Kidney (tissue), 14 donors: ENCODE measurements around the gene NPRL2. TPM values are rescaled to one million over a fixed set of nuclear protein-coding genes. Genes with fewer than 3 reads are reported as not detected.

Experiments used
- DNase-seq, 5 donors: peaks; one replicate each; pipeline ENCODE4 v3.0.0-alpha.2; 2013 to 2020
- FAIRE-seq: peaks from 2 replicates; lab custom pipeline; 2012; peaks lifted over from hg19 to GRCh38; lab: Jason Lieb, UNC
- H3K27ac ChIP-seq, 2 donors: one replicate each; pipeline ENCODE4 v1.7.0; 2013; ENCODE audit warnings: low read depth in 2 of 2, low read length in 2 of 2, inconsistent platforms in 1 of 2
- H3K27me3 ChIP-seq: one replicate; pipeline ENCODE4 v1.7.1; 2013; ENCODE audit warnings: low read length, inconsistent platforms; ENCODE audit not compliant: control insufficient read depth, insufficient read depth
- H3K36me3 ChIP-seq, 3 donors: one replicate each; pipeline versions ENCODE4 v1.7.0 to v1.7.1; 2013; ENCODE audit warnings: low read length in 3 of 3, control low read depth in 1 of 3, inconsistent platforms in 1 of 3; ENCODE audit not compliant: insufficient read depth in 3 of 3, control insufficient read depth in 2 of 3
- H3K4me1 ChIP-seq, 3 donors: one replicate each; pipeline versions ENCODE4 v1.7.0 to v1.7.1; 2013; ENCODE audit warnings: low read length in 3 of 3, inconsistent platforms in 1 of 3, low read depth in 1 of 3; ENCODE audit not compliant: control insufficient read depth in 2 of 3, insufficient read depth in 2 of 3
- H3K4me3 ChIP-seq, 3 donors: one replicate each; pipeline versions ENCODE4 v1.7.0 to v1.8.1; 2013; ENCODE audit warnings: low read length in 3 of 3, control low read depth in 1 of 3, inconsistent platforms in 1 of 3
- H3K9ac ChIP-seq, 3 donors: one replicate each; pipeline versions ENCODE4 v1.7.0 to v1.7.1; 2013; ENCODE audit warnings: low read length in 3 of 3, control low read depth in 1 of 3, inconsistent platforms in 1 of 3
- H3K9me3 ChIP-seq, 3 donors: one replicate each; pipeline versions ENCODE4 v1.7.0 to v1.7.1; 2013; ENCODE audit warnings: low read length in 3 of 3, control low read depth in 1 of 3, inconsistent platforms in 1 of 3; ENCODE audit not compliant: control insufficient read depth in 2 of 3, insufficient read depth in 1 of 3
- intact Hi-C: fragments of 100-400 bp; cut with DNase I; formaldehyde crosslinking; loops from one replicate; pipeline ENCODE4 v1.11.1; 2022
- polyA plus RNA-seq: library from polyadenylated mRNA; stranded (reverse); fragments of 350-450 nt; fragmentation: Illumina TruSeq; extraction: RNeasy Lipid Tissue Mini Kit (QIAGEN cat#74804); gene quantifications from one replicate; pipeline ENCODE4 v1.2.3, GENCODE V29; 2014; ENCODE audit warnings: low read depth, low replicate concordance; ENCODE audit not compliant: insufficient read depth
- total RNA-seq: library from RNA; stranded (reverse); fragmentation: NEBNext Ultra II Directional; extraction: Animal tissue kit (Norgen Biotek cat#: 25700); gene quantifications from one replicate; pipeline ENCODE4 v1.2.1, GENCODE V29; 2021
- TF ChIP-seq, protein P1 (sequence below): IDR thresholded peaks from 3 replicates; pipeline ENCODE4 v1.5.1; 2012; ENCODE audit warnings: mild to moderate bottlenecking, moderate library complexity, borderline replicate concordance; ENCODE audit not compliant: insufficient read depth; ENCODE audit errors: extremely low read depth
- donor health status: control.
- donor health status: control.
- donor health status: control.
- donor health status: control.
- donor health status: control.
- donor health status: DM: yes; HTN: yes; CAD: no.
- donor health status: Normal renal cell carcinoma (clear cell type).

NPRL2 gene
- total and polyA plus RNA-seq, 2 donors from 2014 or later: 23.5 to 39.8 TPM

DNA sequence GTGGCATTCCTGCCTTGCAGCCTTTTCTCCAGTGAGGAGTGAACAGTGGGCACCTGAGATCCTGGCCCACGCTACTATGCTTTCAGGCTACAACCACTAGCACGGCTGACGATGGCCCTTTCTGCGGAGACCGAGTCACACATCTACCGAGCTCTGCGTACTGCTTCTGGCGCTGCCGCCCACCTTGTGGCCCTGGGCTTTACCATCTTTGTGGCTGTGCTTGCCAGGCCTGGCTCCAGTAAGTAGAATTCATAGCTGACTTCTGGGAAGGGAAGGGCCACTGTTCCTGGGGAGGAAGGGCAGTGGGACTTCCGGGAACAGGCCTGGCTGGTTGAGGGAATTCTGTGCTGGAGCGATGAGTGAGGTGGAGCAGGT is 735 bp upstream of the NPRL2 start:
- intact Hi-C loops: no loop called here
- Histone ChIP-seq H3K27me3 (no peaks in the 10 kb centered on the region), H3K9ac (peak overlapping the region; percentile 69 to 91 (median 72)), H3K4me1 (peaks cover 0 to 40% (median 27%) of the 10 kb centered on the region in 3 donors), H3K27ac (peak overlapping the region in 1 of 2 donors; percentile 98), H3K36me3 (peaks cover under 1 to 31% (median 14%) of the 10 kb centered on the region in 3 donors), H3K4me3 (peak overlapping the region; percentile 81 to 97 (median 86)), H3K9me3 (no peaks in the 10 kb centered on the region)
- DNase-seq (peak in 1 of 5 donors; percentile 58), FAIRE-seq (no peak)
- TF ChIP-seq, protein P1, sequence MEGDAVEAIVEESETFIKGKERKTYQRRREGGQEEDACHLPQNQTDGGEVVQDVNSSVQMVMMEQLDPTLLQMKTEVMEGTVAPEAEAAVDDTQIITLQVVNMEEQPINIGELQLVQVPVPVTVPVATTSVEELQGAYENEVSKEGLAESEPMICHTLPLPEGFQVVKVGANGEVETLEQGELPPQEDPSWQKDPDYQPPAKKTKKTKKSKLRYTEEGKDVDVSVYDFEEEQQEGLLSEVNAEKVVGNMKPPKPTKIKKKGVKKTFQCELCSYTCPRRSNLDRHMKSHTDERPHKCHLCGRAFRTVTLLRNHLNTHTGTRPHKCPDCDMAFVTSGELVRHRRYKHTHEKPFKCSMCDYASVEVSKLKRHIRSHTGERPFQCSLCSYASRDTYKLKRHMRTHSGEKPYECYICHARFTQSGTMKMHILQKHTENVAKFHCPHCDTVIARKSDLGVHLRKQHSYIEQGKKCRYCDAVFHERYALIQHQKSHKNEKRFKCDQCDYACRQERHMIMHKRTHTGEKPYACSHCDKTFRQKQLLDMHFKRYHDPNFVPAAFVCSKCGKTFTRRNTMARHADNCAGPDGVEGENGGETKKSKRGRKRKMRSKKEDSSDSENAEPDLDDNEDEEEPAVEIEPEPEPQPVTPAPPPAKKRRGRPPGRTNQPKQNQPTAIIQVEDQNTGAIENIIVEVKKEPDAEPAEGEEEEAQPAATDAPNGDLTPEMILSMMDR: no peak

- peaks cover 0 to 36% (median 17%) of the 10 kb centered on the region in 3 donors for H3K4me1 ChIP-seq
- no peaks in the 10 kb centered on the region for H3K9me3 ChIP-seq
- H3K4me3 ChIP-seq: peak overlapping the region; percentile 81 to 97 (median 86)
- H3K27ac ChIP-seq: peak overlapping the region; percentile 40 to 96
- no peak for FAIRE-seq
- no peaks in the 10 kb centered on the region for H3K27me3 ChIP-seq
- peak overlapping the region; percentile 34 to 91 (median 70) for H3K9ac ChIP-seq
- TF ChIP-seq, protein P1: no peak
- intact Hi-C loops: no loop called here
- peaks cover 0 to 21% (median 14%) of the 10 kb centered on the region in 3 donors for H3K36me3 ChIP-seq
- no peak for DNase-seq
Observed at GRCh38 chr3:50350213-50350526, 405 bp downstream of the NPRL2 start.

DNA sequence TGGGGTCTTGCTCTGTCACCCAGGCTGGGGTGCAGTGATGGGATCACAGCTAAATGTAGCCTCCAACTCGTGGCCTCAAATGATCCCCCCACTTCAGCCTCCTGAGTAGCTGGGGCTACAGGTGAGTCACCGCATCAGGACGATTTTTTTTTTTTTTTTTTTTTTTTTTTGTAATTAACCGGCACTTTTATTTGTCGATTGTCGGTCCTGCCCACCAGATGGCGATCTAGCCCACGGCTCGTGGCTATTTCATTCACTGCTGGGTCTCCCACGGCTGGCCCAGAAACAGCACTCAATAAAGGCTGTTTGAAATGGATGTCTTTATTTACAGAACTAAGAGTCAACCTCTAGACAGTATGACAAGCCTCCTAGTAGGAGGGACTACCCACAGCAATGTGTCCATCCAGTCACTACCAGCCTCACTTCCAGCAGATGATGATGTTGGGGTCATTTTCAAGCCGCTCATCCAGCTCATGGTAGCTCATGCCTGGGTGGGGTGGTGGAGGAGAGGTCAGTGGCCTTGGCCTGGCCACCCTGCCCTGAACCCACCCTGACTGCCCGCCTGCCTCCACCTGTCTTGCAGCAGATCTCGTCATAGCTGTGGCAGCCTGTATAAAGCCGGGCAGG is 3.3 kb downstream of the NPRL2 start:
- FAIRE-seq (peak; percentile 85), DNase-seq (peak; percentile 82 to 90 (median 85))
- Histone ChIP-seq H3K4me3 (peak overlapping the region in 1 of 3 donors; percentile 11), H3K27ac (no peak overlapping the region), H3K9me3 (no peaks in the 10 kb centered on the region), H3K36me3 (peaks cover 0 to 4% (median 4%) of the 10 kb centered on the region in 3 donors), H3K9ac (no peak overlapping the region), H3K4me1 (peaks cover 0 to 33% (median 14%) of the 10 kb centered on the region in 3 donors), H3K27me3 (no peaks in the 10 kb centered on the region)
- intact Hi-C loops: loop anchor here (5.0 kb wide), 1 partner anchor 195 kb away; no protein-coding TSS in a partner anchor
- TF ChIP-seq, protein P1: peak; percentile 69
